GM23248 (cell line): ENCODE measurements around the gene POMGNT1. TPM values are rescaled to one million over a fixed set of nuclear protein-coding genes. Genes with fewer than 3 reads are reported as not detected.

ENCODE experiments used
- DNase-seq: peaks from one replicate; pipeline ENCODE4 v3.0.0-alpha.2; 2015
- H2AFZ ChIP-seq: fragments of 200-600 bp; sonication (generic); 2 replicates; pipeline ENCODE4 v1.6.1; 2016; ENCODE audit warnings: antibody characterized with exemption
- H3F3A ChIP-seq: fragments of 200-600 bp; sonication (generic); 2 replicates; pipeline ENCODE4 v1.6.1; 2016; ENCODE audit warnings: mild to moderate bottlenecking, antibody characterized with exemption, mixed run types; ENCODE audit not compliant: insufficient read depth
- H3K27ac ChIP-seq: fragments of 200-600 bp; sonication (generic); 2 replicates; pipeline ENCODE4 v1.5.1; 2016; ENCODE audit warnings: mild to moderate bottlenecking
- H3K27me3 ChIP-seq: fragments of 200-600 bp; sonication (generic); replicated peaks from 2 replicates; pipeline ENCODE4 v1.6.1; 2016; ENCODE audit warnings: mild to moderate bottlenecking; ENCODE audit not compliant: insufficient read depth
- H3K36me3 ChIP-seq: fragments of 200-600 bp; sonication (generic); 2 replicates; pipeline ENCODE4 v1.6.1; 2016; ENCODE audit warnings: low read depth, mild to moderate bottlenecking
- H3K4me1 ChIP-seq: fragments of 200-600 bp; sonication (generic); 2 replicates; pipeline ENCODE4 v1.6.1; 2016; ENCODE audit warnings: mild to moderate bottlenecking; ENCODE audit not compliant: insufficient read depth
- H3K4me2 ChIP-seq: fragments of 200-600 bp; sonication (generic); one replicate; pipeline ENCODE4 v1.6.1; 2016; ENCODE audit warnings: mild to moderate bottlenecking; ENCODE audit not compliant: unreplicated experiment
- H3K4me3 ChIP-seq: fragments of 200-600 bp; sonication (generic); 2 replicates; pipeline ENCODE4 v1.5.1; 2016; ENCODE audit warnings: mild to moderate bottlenecking
- H3K79me2 ChIP-seq: fragments of 200-600 bp; sonication (generic); 2 replicates; pipeline ENCODE4 v1.6.1; 2016; ENCODE audit warnings: mild to moderate bottlenecking; ENCODE audit not compliant: insufficient read depth
- H3K9ac ChIP-seq: fragments of 200-600 bp; sonication (generic); 2 replicates; pipeline ENCODE4 v1.6.1; 2016; ENCODE audit warnings: mild to moderate bottlenecking
- H3K9me2 ChIP-seq: fragments of 200-600 bp; sonication (generic); 2 replicates; pipeline ENCODE4 v1.6.1; 2016; ENCODE audit warnings: mixed run types, mild to moderate bottlenecking, moderate library complexity; ENCODE audit not compliant: insufficient read depth
- H3K9me3 ChIP-seq: fragments of 200-600 bp; sonication (generic); one replicate; pipeline ENCODE4 v1.6.1; 2017; ENCODE audit warnings: low read depth
- H4K20me1 ChIP-seq: fragments of 200-600 bp; sonication (generic); 2 replicates; pipeline ENCODE4 v1.6.0; 2016; ENCODE audit not compliant: insufficient read depth
- EZH2 ChIP-seq: fragments of 200-600 bp; sonication (generic); IDR thresholded peaks from 2 replicates; pipeline ENCODE4 v1.6.1; 2018; ENCODE audit warnings: antibody characterized with exemption, mild to moderate bottlenecking; ENCODE audit not compliant: insufficient read depth, poor library complexity, severe bottlenecking
- EZH2phosphoT487 ChIP-seq: fragments of 200-600 bp; sonication (generic); IDR thresholded peaks from 2 replicates; pipeline ENCODE4 v1.6.1; 2018; ENCODE audit warnings: antibody characterized with exemption, moderate library complexity, mild to moderate bottlenecking, low read depth; ENCODE audit not compliant: insufficient read depth
- WGBS, 2 experiments: methylation state at CpG; one replicate each; pipeline ENCODE4 v1.1.6; 2015 to 2017; ENCODE audit warnings: low lambda C conversion rate in 2 of 2, low coverage in 1 of 2; ENCODE audit errors: missing lambda C conversion rate in 2 of 2; 5-methylcytosine and 5-hydroxymethylcytosine counted together
- in situ Hi-C: fragments of 300-500 bp; cut with MboI; formaldehyde crosslinking; loops from 2 replicates; pipeline ENCODE4 v1.15.0; 2020
- polyA plus RNA-seq: library from polyadenylated mRNA; unstranded; fragments of >200 nt; fragmentation: Nextera tagmentation; extraction: Ambion mirVana; gene quantifications from 2 replicates; pipeline ENCODE4 v1.2.1, GENCODE V29; 2016
- total RNA-seq: library from RNA; depleted of rRNA; stranded (reverse); fragments of >200 nt; shearing (Covaris generic); gene quantifications from 2 replicates; pipeline ENCODE4 v1.2.3, GENCODE V29; 2014

POMGNT1 gene
- total and polyA plus RNA-seq, 2 experiments from 2014 or later = 57.6 to 79.1 TPM

DNA sequence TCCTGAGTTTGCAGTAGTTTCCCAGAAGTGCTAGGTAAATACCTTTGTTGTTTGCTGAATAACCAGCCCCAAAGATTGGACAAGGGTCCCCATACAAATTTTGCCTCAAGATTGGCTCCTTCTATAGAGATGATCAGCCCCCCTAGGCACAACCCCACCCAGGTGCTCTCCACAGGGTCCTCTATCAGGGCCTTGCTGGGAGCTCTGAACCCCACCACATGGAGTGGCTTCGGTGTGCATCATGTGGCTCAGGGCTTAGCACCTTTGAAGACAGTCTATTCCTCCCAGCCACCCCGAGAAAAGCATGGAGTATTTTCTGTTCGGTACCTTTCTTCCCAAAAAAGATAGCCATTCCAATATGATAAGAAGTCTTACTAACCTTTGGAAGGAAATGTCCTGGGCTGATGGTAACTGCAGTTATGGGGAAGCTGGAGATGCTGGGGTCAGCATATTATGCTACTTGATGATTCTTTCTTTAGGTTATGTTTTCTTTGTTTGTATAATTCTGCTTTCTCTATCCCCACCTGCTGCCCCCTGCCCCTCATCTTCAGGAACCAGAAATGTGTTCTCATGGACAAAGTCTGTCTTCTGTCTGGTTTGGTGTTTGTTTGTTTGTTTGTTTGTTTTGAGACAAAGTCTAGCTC lies 28.3 kb downstream of the POMGNT1 start:
- peaks cover 17% of the 10 kb centered on the region for H3K4me1 ChIP-seq
- H2AFZ ChIP-seq = no peak overlapping the region
- 79 to 81% methylated on average over 3 of the region's 3 CpGs for WGBS, 2 experiments
- no peak overlapping the region for H3K9ac ChIP-seq
- no peaks in the 10 kb centered on the region for H3K36me3 ChIP-seq
- H3K27ac ChIP-seq = no peak overlapping the region
- in situ Hi-C loops = no loop called here
- no peak overlapping the region for H3K4me2 ChIP-seq
- TF ChIP-seq EZH2 = no peak
- TF ChIP-seq EZH2phosphoT487 = no peak
- no peaks in the 10 kb centered on the region for H3K9me2 ChIP-seq
- no peaks in the 10 kb centered on the region for H3K79me2 ChIP-seq
- no peak overlapping the region for H3K4me3 ChIP-seq
- no peaks in the 10 kb centered on the region for H3F3A ChIP-seq
- no peaks in the 10 kb centered on the region for H3K9me3 ChIP-seq
- no peak for DNase-seq
- no peaks in the 10 kb centered on the region for H4K20me1 ChIP-seq
- peaks cover 4% of the 10 kb centered on the region; the same call in 1 of the 2 replicates for H3K27me3 ChIP-seq

DNA sequence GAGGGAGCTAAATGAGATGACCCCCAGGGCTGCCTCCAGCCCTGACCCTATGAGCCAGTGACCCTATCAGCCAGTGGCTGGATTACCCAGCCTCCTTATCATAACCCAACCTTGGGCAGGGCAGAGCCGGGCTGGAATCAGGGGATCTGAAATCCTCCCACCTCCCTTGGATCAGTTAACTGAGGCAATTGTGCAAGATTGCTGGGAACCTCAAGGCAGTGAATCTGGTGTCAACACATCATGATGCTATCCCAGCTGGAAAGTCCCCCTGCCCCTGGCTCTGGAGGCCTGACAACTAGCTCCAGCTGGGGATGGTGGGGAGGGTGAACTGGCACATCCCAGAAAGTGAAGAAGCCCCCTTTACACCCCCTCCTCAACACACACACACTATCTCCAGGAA lies 29.8 kb downstream of the POMGNT1 start:
- H3K36me3 ChIP-seq = no peaks in the 10 kb centered on the region
- 43 to 60% methylated on average over 1 of the region's 1 CpG for WGBS, 2 experiments
- peaks cover 4% of the 10 kb centered on the region for H3K27me3 ChIP-seq
- H3K9me3 ChIP-seq = no peaks in the 10 kb centered on the region
- no peaks in the 10 kb centered on the region for H4K20me1 ChIP-seq
- H3K27ac ChIP-seq = no peak overlapping the region
- H3F3A ChIP-seq = no peaks in the 10 kb centered on the region
- no peak for DNase-seq
- H2AFZ ChIP-seq = no peak overlapping the region
- peaks cover 2% of the 10 kb centered on the region; the same call in 1 of the 2 replicates for H3K4me1 ChIP-seq
- no peaks in the 10 kb centered on the region for H3K79me2 ChIP-seq
- TF ChIP-seq EZH2 = no peak
- TF ChIP-seq EZH2phosphoT487 = no peak
- in situ Hi-C loops = no loop called here
- H3K9ac ChIP-seq = no peak overlapping the region
- H3K4me2 ChIP-seq = no peak overlapping the region
- no peak overlapping the region for H3K4me3 ChIP-seq
- no peaks in the 10 kb centered on the region for H3K9me2 ChIP-seq

DNA sequence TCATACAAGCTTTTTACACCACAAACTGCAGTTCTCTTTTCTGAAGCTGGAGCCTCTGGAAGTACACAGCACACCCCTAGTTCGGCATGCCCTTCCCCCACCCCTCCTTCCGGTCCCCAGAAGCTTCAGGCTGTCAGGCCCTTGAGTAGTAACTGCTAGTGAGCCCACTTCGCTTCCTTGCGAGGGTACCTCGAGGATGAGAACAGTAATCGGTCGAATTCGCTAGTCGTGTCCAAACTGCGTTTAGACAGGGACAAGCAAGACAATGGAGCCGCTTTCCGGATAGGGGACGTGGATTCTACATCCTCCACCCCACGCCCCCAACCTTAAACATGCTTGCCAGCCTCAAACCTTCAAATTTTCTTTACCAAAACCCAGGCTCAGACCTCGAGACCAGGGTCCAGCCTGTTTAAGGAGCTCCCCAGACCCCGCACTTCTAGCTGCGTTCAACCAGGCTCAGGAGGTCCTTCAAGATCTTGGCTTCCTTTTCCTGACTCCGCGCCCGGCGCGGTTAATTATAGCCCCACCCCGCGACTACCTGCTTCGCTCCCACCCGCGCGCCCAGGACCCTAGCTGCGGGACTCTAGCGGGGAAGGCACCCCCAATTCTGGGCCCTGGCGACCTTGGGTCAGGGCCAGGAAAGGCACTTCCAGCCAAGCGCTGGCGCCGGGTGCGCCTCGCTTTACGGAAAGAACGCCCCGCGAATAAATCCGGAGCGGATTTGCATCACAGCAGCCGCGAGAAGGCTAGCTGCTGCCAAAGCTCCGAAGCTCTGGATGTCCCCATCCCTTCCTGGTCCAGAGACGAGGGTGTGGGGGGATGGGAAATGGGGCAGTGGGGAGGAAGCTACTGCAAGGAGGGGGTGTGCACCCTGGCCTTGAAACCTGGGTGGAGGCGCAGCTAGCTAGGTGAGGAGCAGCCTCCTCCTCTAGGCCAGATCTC lies 31.4 kb downstream of the POMGNT1 start:
- peak; percentile 45 for DNase-seq
- no peaks in the 10 kb centered on the region for H3F3A ChIP-seq
- H3K9me3 ChIP-seq = no peaks in the 10 kb centered on the region
- peak; percentile 55 for TF ChIP-seq EZH2
- TF ChIP-seq EZH2phosphoT487 = no peak
- H4K20me1 ChIP-seq = no peaks in the 10 kb centered on the region
- in situ Hi-C loops = no loop called here
- no peaks in the 10 kb centered on the region for H3K36me3 ChIP-seq
- 23 to 24% methylated on average over 45 to 47 of the region's 47 CpGs for WGBS, 2 experiments
- no peaks in the 10 kb centered on the region for H3K9me2 ChIP-seq
- peak overlapping the region; percentile 67 for H3K4me3 ChIP-seq
- H3K9ac ChIP-seq = 0 out of 2 replicates have a peak overlapping the region, but pooled peaks have one; percentile 35
- H2AFZ ChIP-seq = peak overlapping the region; percentile 86
- peaks cover 4% of the 10 kb centered on the region for H3K27me3 ChIP-seq
- H3K79me2 ChIP-seq = no peaks in the 10 kb centered on the region
- no peak overlapping the region for H3K27ac ChIP-seq
- peak overlapping the region; percentile 85 for H3K4me2 ChIP-seq
- no peaks in the 10 kb centered on the region; the same call in 1 of the 2 replicates for H3K4me1 ChIP-seq

DNA sequence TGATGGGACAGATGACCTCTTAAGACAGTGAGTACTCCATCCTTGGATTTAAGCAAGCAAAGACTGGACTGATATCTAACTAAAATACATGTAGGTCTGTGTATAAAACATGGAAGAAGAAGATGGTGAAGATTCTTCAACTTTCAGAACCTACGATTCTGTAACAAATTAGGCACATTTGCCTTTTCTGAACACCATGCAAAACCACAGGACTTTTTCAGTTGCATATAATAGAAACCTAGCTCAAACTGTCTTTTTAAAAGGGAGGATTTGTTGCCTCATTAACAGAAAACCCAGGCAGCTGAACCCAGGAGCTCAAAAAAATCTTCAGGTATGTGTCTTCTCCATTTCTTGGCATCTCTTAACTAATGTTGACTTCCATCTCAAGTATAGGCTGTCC lies 38.0 kb downstream of the POMGNT1 start:
- Histone ChIP-seq H4K20me1 (no peaks in the 10 kb centered on the region), H3K9ac (no peak overlapping the region), H3K4me2 (no peak overlapping the region), H3K36me3 (no peaks in the 10 kb centered on the region), H3K27ac (no peak overlapping the region), H3F3A (no peaks in the 10 kb centered on the region), H3K9me3 (no peaks in the 10 kb centered on the region), H3K4me3 (no peak overlapping the region), H3K9me2 (no peaks in the 10 kb centered on the region), H2AFZ (no peak overlapping the region), H3K79me2 (no peaks in the 10 kb centered on the region), H3K27me3 (peaks cover 3% of the 10 kb centered on the region; the same call in 1 of the 2 replicates), H3K4me1 (no peaks in the 10 kb centered on the region)
- in situ Hi-C loops = no loop called here
- no peak for DNase-seq
- 40 to 46% methylated on average over 1 of the region's 1 CpG for WGBS, 2 experiments
- TF ChIP-seq EZH2phosphoT487 (no peak), EZH2 (no peak)
